Measurements from ENCODE around the gene ACOT12. TPM values are rescaled to one million over a fixed set of nuclear protein-coding genes. Genes with fewer than 3 reads are reported as not detected.

The ACOT12 gene
- total and polyA plus RNA-seq, 9 of the 15 experiments (the other 6 are each of a cell fraction or from before 2014, with no cell fraction given) = 0.03 TPM; not detected in 8

DNA sequence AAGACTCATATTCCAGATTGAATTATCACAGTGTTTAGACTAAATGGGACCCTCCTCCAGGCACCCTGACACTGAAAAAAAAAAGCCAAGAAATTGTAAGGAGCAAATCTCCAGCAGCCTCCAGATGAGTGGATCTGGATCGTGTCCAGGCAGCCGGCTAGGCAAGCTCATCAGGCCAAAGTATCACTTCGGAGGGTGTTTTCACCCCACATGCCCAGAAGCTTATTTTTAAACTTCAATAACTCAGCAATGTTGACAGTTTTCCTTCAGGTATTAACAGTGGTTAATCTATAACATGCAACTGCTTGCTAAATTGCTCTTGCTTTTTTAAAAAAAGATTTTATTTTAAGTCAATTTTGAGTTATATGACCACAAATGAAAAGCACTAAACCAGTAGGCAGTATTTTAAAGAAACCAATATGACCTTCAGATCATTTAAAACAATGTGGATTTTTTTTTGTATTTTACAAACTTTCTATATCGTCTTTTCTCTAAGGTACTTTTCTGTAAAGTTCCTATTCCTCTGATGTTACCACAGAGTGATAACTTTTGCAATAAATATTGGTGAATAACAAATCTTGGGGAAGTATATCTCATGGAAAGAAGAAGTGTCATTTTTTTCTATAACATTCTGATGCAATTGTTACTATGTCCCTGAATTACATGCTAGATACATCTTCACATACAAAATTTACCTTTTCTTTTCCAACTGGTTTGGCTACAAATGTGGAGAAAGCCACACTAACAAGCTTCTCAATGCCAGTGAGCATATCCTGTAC lies 30.7 kb downstream of the ACOT12 start:
- Histone ChIP-seq H3K27ac (ENCODE audit: extremely low read depth, low read depth, low read length) (no peak overlapping the region), H3K36me3 (ENCODE audit: control insufficient read depth, insufficient read depth, low read length) (no peaks in the 10 kb centered on the region), H4K20me1 (replicated peaks; ENCODE audit: control insufficient read depth, insufficient read depth, low read length) (no peaks in the 10 kb centered on the region), H3K4me1 (replicated peaks in 1 of 2; ENCODE audit: control insufficient read depth in 2 of 2, insufficient read depth in 2 of 2, low read length in 2 of 2) (no peaks in the 10 kb centered on the region), H3K4me3 (no peak overlapping the region), H3K27me3 (ENCODE audit: control insufficient read depth in 2 of 2, insufficient read depth in 2 of 2, low read length in 2 of 2) (peaks cover 15 to 24% of the 10 kb centered on the region in 2 experiments), H3K4me2 (ENCODE audit: insufficient read depth, low read length) (no peak overlapping the region), H3K79me2 (ENCODE audit: control insufficient read depth, insufficient read depth, low read length) (no peaks in the 10 kb centered on the region), H3K9me1 (ENCODE audit: control insufficient read depth, insufficient read depth, low read length) (no peaks in the 10 kb centered on the region), H3K9ac (ENCODE audit: insufficient read depth in 1 of 2, low read depth in 2 of 2, low read length in 2 of 2) (no peak overlapping the region), H2AFZ (ENCODE audit: low read depth, low read length) (no peak overlapping the region), H3K9me3 (replicated peaks; ENCODE audit: control insufficient read depth, insufficient read depth, low read depth, low read length) (no peaks in the 10 kb centered on the region)
- BruUV-seq (replicated peaks) = no TSS peak
- no peak for TF ChIP-seq MYC (IDR thresholded peaks at IDR 0.05; ENCODE audit: low read depth, low read length)
- TF ChIP-seq MYC (CRISPR knock-in tag; IDR thresholded peaks at IDR 0.05; ENCODE audit: borderline replicate concordance, low read depth) = no peak
- no peak for TF ChIP-seq ZNF24 (IDR thresholded peaks at IDR 0.05)
- no peak for TF ChIP-seq KAT2B (IDR thresholded peaks at IDR 0.05; ENCODE audit: low read depth, low read length)
- TF ChIP-seq, protein P1, sequence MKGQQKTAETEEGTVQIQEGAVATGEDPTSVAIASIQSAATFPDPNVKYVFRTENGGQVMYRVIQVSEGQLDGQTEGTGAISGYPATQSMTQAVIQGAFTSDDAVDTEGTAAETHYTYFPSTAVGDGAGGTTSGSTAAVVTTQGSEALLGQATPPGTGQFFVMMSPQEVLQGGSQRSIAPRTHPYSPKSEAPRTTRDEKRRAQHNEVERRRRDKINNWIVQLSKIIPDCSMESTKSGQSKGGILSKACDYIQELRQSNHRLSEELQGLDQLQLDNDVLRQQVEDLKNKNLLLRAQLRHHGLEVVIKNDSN (CRISPR knock-in tag; IDR thresholded peaks at IDR 0.05) = no peak
- no peak for TF ChIP-seq ZBED1 (IDR thresholded peaks at IDR 0.05)
- TF ChIP-seq HDAC1 (IDR thresholded peaks at IDR 0.05) = no peak
- TF ChIP-seq NFXL1 (CRISPR knock-in tag; IDR thresholded peaks at IDR 0.05) = no peak
- TF ChIP-seq ZNF79 (CRISPR knock-in tag; IDR thresholded peaks at IDR 0.05; ENCODE audit: low read depth) = no peak
- TF ChIP-seq ATF7 (IDR thresholded peaks at IDR 0.05) = no peak
- ATAC-seq (no peak), DNase-seq (ENCODE audit: extremely low read depth in 1 of 4, low spot score in 3 of 4) (no peak), FAIRE-seq (no peak)
- intact Hi-C loops (cut with micrococcal nuclease) = no loop called here
- ChIA-PET POLR2A (interaction anchor here (1.7 kb wide), 1 partner anchor 9 kb away, joined by 4 read pairs; no protein-coding TSS in a partner anchor), CTCF (ENCODE audit: low intra/inter-chr PET ratio) (no interaction called here)
- in situ Hi-C loops (cut with MboI) = no loop called here
- WGBS (ENCODE audit: insufficient coverage, low coverage, missing lambda C conversion rate) = 0% methylated on average over 4 of the region's 4 CpGs

Measured in K562 (cell line).